ENCODE data around the gene SMYD2. TPM values are rescaled to one million over a fixed set of nuclear protein-coding genes. Genes with fewer than 3 reads are reported as not detected.

Gene SMYD2
- total and polyA plus RNA-seq, 2 donors from 2014 or later: 28.9 to 42.9 TPM

GRCh38 chr1:214324896-214325800 is 44.2 kb downstream of the SMYD2 start:
- Histone ChIP-seq H3K27ac (ENCODE audit: low read depth in 2 of 2, low read length in 2 of 2) (no peak overlapping the region), H3K9me3 (ENCODE audit: control insufficient read depth in 2 of 3, insufficient read depth in 1 of 3, low read length in 3 of 3) (no peaks in the 10 kb centered on the region), H3K9ac (ENCODE audit: low read length in 3 of 3) (no peak overlapping the region), H3K4me3 (ENCODE audit: low read length in 3 of 3) (no peak overlapping the region), H3K36me3 (ENCODE audit: control insufficient read depth in 2 of 3, insufficient read depth in 3 of 3, low read length in 3 of 3) (no peaks in the 10 kb centered on the region), H3K27me3 (ENCODE audit: control insufficient read depth, insufficient read depth, low read length) (no peaks in the 10 kb centered on the region), H3K4me1 (ENCODE audit: control insufficient read depth in 2 of 3, insufficient read depth in 2 of 3, low read depth in 1 of 3, low read length in 3 of 3) (no peaks in the 10 kb centered on the region)
- TF ChIP-seq, protein P1, sequence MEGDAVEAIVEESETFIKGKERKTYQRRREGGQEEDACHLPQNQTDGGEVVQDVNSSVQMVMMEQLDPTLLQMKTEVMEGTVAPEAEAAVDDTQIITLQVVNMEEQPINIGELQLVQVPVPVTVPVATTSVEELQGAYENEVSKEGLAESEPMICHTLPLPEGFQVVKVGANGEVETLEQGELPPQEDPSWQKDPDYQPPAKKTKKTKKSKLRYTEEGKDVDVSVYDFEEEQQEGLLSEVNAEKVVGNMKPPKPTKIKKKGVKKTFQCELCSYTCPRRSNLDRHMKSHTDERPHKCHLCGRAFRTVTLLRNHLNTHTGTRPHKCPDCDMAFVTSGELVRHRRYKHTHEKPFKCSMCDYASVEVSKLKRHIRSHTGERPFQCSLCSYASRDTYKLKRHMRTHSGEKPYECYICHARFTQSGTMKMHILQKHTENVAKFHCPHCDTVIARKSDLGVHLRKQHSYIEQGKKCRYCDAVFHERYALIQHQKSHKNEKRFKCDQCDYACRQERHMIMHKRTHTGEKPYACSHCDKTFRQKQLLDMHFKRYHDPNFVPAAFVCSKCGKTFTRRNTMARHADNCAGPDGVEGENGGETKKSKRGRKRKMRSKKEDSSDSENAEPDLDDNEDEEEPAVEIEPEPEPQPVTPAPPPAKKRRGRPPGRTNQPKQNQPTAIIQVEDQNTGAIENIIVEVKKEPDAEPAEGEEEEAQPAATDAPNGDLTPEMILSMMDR (IDR thresholded peaks at IDR 0.05; ENCODE audit: borderline replicate concordance, extremely low read depth, insufficient read depth): no peak
- intact Hi-C loops (cut with DNase I): loop anchor here (5.0 kb wide), 1 partner anchor 63 kb away; no protein-coding TSS in a partner anchor
- no peak for DNase-seq
- FAIRE-seq: no peak

GRCh38 chr1:214326406-214326805 is 45.4 kb downstream of the SMYD2 start:
- no peak for FAIRE-seq
- intact Hi-C loops (cut with DNase I): loop anchor here (5.0 kb wide), 1 partner anchor 64 kb away; no protein-coding TSS in a partner anchor
- H3K4me3 ChIP-seq (ENCODE audit: low read length in 3 of 3): no peak overlapping the region
- no peak overlapping the region for H3K27ac ChIP-seq (ENCODE audit: low read depth in 2 of 2, low read length in 2 of 2)
- H3K4me1 ChIP-seq (ENCODE audit: control insufficient read depth in 2 of 3, insufficient read depth in 2 of 3, low read depth in 1 of 3, low read length in 3 of 3): no peaks in the 10 kb centered on the region
- no peak overlapping the region for H3K9ac ChIP-seq (ENCODE audit: low read length in 3 of 3)
- no peaks in the 10 kb centered on the region for H3K36me3 ChIP-seq (ENCODE audit: control insufficient read depth in 2 of 3, insufficient read depth in 3 of 3, low read length in 3 of 3)
- H3K27me3 ChIP-seq (ENCODE audit: control insufficient read depth, insufficient read depth, low read length): no peaks in the 10 kb centered on the region
- no peaks in the 10 kb centered on the region for H3K9me3 ChIP-seq (ENCODE audit: control insufficient read depth in 2 of 3, insufficient read depth in 1 of 3, low read length in 3 of 3)
- TF ChIP-seq, protein P1 (IDR thresholded peaks at IDR 0.05; ENCODE audit: borderline replicate concordance, extremely low read depth, insufficient read depth): no peak
- DNase-seq: no peak

DNA sequence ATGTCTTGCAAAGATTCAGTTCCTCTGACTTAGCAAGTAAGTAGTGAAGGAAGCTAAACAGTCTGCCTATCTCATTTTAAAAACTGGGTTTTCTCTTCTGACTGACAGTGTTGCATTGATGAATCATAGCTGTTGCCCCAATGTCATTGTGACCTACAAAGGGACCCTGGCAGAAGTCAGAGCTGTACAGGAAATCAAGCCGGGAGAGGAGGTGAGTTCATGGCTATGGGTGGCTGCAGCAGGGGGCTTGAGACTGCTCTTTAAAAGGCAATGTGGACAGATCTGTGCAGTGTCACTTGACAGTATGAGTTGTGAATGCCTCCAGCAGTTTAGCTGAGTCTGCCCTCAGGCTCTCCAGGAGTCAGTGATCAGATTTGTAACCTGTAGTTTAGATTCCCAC is 46.6 kb downstream of the SMYD2 start:
- Histone ChIP-seq H3K27ac (ENCODE audit: low read depth in 2 of 2, low read length in 2 of 2) (no peak overlapping the region), H3K36me3 (ENCODE audit: control insufficient read depth in 2 of 3, insufficient read depth in 3 of 3, low read length in 3 of 3) (no peaks in the 10 kb centered on the region), H3K4me3 (ENCODE audit: low read length in 3 of 3) (no peak overlapping the region), H3K9me3 (ENCODE audit: control insufficient read depth in 2 of 3, insufficient read depth in 1 of 3, low read length in 3 of 3) (no peaks in the 10 kb centered on the region), H3K27me3 (ENCODE audit: control insufficient read depth, insufficient read depth, low read length) (no peaks in the 10 kb centered on the region), H3K9ac (ENCODE audit: low read length in 3 of 3) (no peak overlapping the region), H3K4me1 (ENCODE audit: control insufficient read depth in 2 of 3, insufficient read depth in 2 of 3, low read depth in 1 of 3, low read length in 3 of 3) (no peaks in the 10 kb centered on the region)
- intact Hi-C loops (cut with DNase I): loop anchor here (5.0 kb wide), 1 partner anchor 65 kb away; no protein-coding TSS in a partner anchor
- DNase-seq: no peak
- TF ChIP-seq, protein P1 (IDR thresholded peaks at IDR 0.05; ENCODE audit: borderline replicate concordance, extremely low read depth, insufficient read depth): no peak
- no peak for FAIRE-seq

All from kidney (tissue), 14 donors.